Upper lobe of right lung (tissue), 1 donor: Measurements from ENCODE around the gene IL1RAPL1. TPM values are rescaled to one million over a fixed set of nuclear protein-coding genes. Genes with fewer than 3 reads are reported as not detected.

Source experiments
- ATAC-seq: fragments of 200-7000 bp; cut with Tn5 transposase; one replicate; pipeline ENCODE4 v1.9.1; 2020; ENCODE audit warnings: mild to moderate bottlenecking, moderate library complexity
- DNase-seq: peaks from one replicate; pipeline ENCODE4 v3.0.0-alpha.2; 2020
- H3K27ac ChIP-seq: fragments of 200-600 bp; one replicate; pipeline ENCODE4 v1.8.0; 2022
- H3K27me3 ChIP-seq: fragments of 200-600 bp; one replicate; pipeline ENCODE4 v1.8.0; 2022; ENCODE audit warnings: mild to moderate bottlenecking
- H3K36me3 ChIP-seq: fragments of 200-600 bp; one replicate; pipeline ENCODE4 v1.8.0; 2022
- H3K4me1 ChIP-seq: fragments of 200-600 bp; one replicate; pipeline ENCODE4 v1.8.0; 2022
- H3K4me3 ChIP-seq: fragments of 200-600 bp; one replicate; pipeline ENCODE4 v1.8.0; 2022; ENCODE audit warnings: mild to moderate bottlenecking
- H3K9me3 ChIP-seq: fragments of 200-600 bp; one replicate; pipeline ENCODE4 v1.8.0; 2022
- CTCF ChIP-seq: fragments of 200-600 bp; IDR thresholded peaks from one replicate; pipeline ENCODE4 v1.8.0; 2022; ENCODE audit warnings: antibody characterized with exemption
- intact Hi-C: fragments of 100-400 bp; cut with DNase I; formaldehyde crosslinking; loops from one replicate; pipeline ENCODE4 v1.11.0; 2022
- total RNA-seq: library from RNA; stranded (reverse); fragmentation: NEBNext Ultra II Directional; extraction: Animal tissue kit (Norgen Biotek cat#: 25700); gene quantifications from one replicate; pipeline ENCODE4 v1.2.1, GENCODE V29; 2021
- donor health status: DM: no; HTN: yes; CAD: no; lungs with severe emphysema.

The IL1RAPL1 gene
- total RNA-seq, 1 donor from 2014 or later, result not detected

GRCh38 chrX:28966331-28966730 is 379.1 kb downstream of the IL1RAPL1 start:
- no peak overlapping the region for H3K27ac ChIP-seq
- ATAC-seq (no peak), DNase-seq (no peak)
- no peak for TF ChIP-seq CTCF
- intact Hi-C loops, result no loop called here
- no peaks in the 10 kb centered on the region for H3K27me3 ChIP-seq
- no peak overlapping the region for H3K4me3 ChIP-seq
- no peaks in the 10 kb centered on the region for H3K36me3 ChIP-seq
- no peaks in the 10 kb centered on the region for H3K4me1 ChIP-seq
- H3K9me3 ChIP-seq, result no peaks in the 10 kb centered on the region

GRCh38 chrX:28969126-28969525 is 381.9 kb downstream of the IL1RAPL1 start:
- ATAC-seq, result no peak
- Histone ChIP-seq H3K27me3 (no peaks in the 10 kb centered on the region), H3K27ac (no peak overlapping the region), H3K36me3 (no peaks in the 10 kb centered on the region), H3K9me3 (no peaks in the 10 kb centered on the region), H3K4me1 (no peaks in the 10 kb centered on the region), H3K4me3 (no peak overlapping the region)
- TF ChIP-seq CTCF, result no peak
- no peak for DNase-seq
- intact Hi-C loops, result no loop called here

- no peak for DNase-seq
- Histone ChIP-seq H3K4me3 (no peak overlapping the region), H3K4me1 (no peaks in the 10 kb centered on the region), H3K27ac (no peak overlapping the region), H3K9me3 (no peaks in the 10 kb centered on the region), H3K36me3 (no peaks in the 10 kb centered on the region), H3K27me3 (no peaks in the 10 kb centered on the region)
- ATAC-seq, result no peak
- intact Hi-C loops, result no loop called here
- no peak for TF ChIP-seq CTCF
These were observed 392.6 kb downstream of the IL1RAPL1 start for GRCh38 chrX:28979877-28980276.

- no peaks in the 10 kb centered on the region for H3K36me3 ChIP-seq
- no peaks in the 10 kb centered on the region for H3K27me3 ChIP-seq
- H3K4me3 ChIP-seq, result no peak overlapping the region
- no peaks in the 10 kb centered on the region for H3K9me3 ChIP-seq
- TF ChIP-seq CTCF, result no peak
- DNase-seq (no peak), ATAC-seq (no peak)
- no peaks in the 10 kb centered on the region for H3K4me1 ChIP-seq
- intact Hi-C loops, result no loop called here
- no peak overlapping the region for H3K27ac ChIP-seq
These were observed 394.7 kb downstream of the IL1RAPL1 start for GRCh38 chrX:28981952-28982351.

- Histone ChIP-seq H3K36me3 (no peaks in the 10 kb centered on the region), H3K4me1 (no peaks in the 10 kb centered on the region), H3K27ac (no peak overlapping the region), H3K4me3 (no peak overlapping the region), H3K27me3 (no peaks in the 10 kb centered on the region), H3K9me3 (no peaks in the 10 kb centered on the region)
- TF ChIP-seq CTCF, result no peak
- DNase-seq (no peak), ATAC-seq (no peak)
- intact Hi-C loops, result no loop called here
These were observed 401.0 kb downstream of the IL1RAPL1 start for GRCh38 chrX:28988246-28988645.

GRCh38 chrX:28997706-28998463 is 410.6 kb downstream of the IL1RAPL1 start:
- H3K4me3 ChIP-seq, result no peak overlapping the region
- no peak for ATAC-seq
- H3K36me3 ChIP-seq, result no peaks in the 10 kb centered on the region
- intact Hi-C loops, result no loop called here
- no peak for DNase-seq
- no peaks in the 10 kb centered on the region for H3K4me1 ChIP-seq
- no peak overlapping the region for H3K27ac ChIP-seq
- TF ChIP-seq CTCF, result no peak
- H3K9me3 ChIP-seq, result no peaks in the 10 kb centered on the region
- no peaks in the 10 kb centered on the region for H3K27me3 ChIP-seq
